GM12878 (cell line): ENCODE data around the gene FAM163A. TPM values are rescaled to one million over a fixed set of nuclear protein-coding genes. Genes with fewer than 3 reads are reported as not detected.

Experiments used
- ATAC-seq: fragments of 200-7000 bp; cut with Tn5 transposase; 3 replicates; pipeline ENCODE4 v1.9.1; 2020; ENCODE audit warnings: mild to moderate bottlenecking, moderate library complexity
- BruUV-seq: library from RNA; stranded (reverse); fragments of 400-500 nt; replicated peaks from 2 replicates; lab custom pipeline; 2021; lab: Mats Ljungman, UMichigan
- CTCF ChIA-PET: fragments of 300-600 bp; sonication (Branson Sonifier 250); formaldehyde crosslinking; extraction: SDS; loops from one replicate; lab custom pipeline; 2021; ENCODE audit warnings: inconsistent platforms; lab: Yijun Ruan, JAX
- POLR2A ChIA-PET: fragments of 350-600 bp; formaldehyde crosslinking; extraction: SDS; loops from one replicate; lab custom pipeline; 2021; ENCODE audit warnings: inconsistent platforms; lab: Charles Lee
- RAD21 ChIA-PET: fragments of 300-600 bp; sonication (Branson Sonifier 250); formaldehyde crosslinking; loops from one replicate; lab custom pipeline; 2023; ENCODE audit warnings: antibody characterized with exemption; ENCODE audit not compliant: unreplicated experiment; lab: Charles Lee
- SMC1A ChIA-PET: fragments of 300-600 bp; sonication (Branson Sonifier 250); formaldehyde crosslinking; loops from one replicate; lab custom pipeline; 2023; ENCODE audit not compliant: unreplicated experiment, uncharacterized antibody; lab: Charles Lee
- DNase-seq: peaks from one replicate; pipeline ENCODE4 v3.0.0-alpha.2; 2011; ENCODE audit warnings: low read depth, low spot score
- FAIRE-seq: peaks from 3 replicates; lab custom pipeline; 2011; peaks lifted over from hg19 to GRCh38; lab: Jason Lieb, UNC
- H2AFZ ChIP-seq: 2 replicates; pipeline ENCODE4 v1.6.0; 2011; ENCODE audit warnings: low read depth, low read length, control low read depth; ENCODE audit not compliant: control insufficient read depth
- H3K27ac ChIP-seq: 2 replicates; pipeline ENCODE4 v1.5.1; 2011; ENCODE audit warnings: control low read depth; ENCODE audit not compliant: control insufficient read depth, insufficient read depth
- H3K27me3 ChIP-seq, 2 experiments: replicated peaks in 1 of 2; 2 replicates each; pipeline versions ENCODE4 v1.6.0 to v1.6.1; 2011; ENCODE audit warnings: low read length in 1 of 2; ENCODE audit not compliant: control insufficient read depth in 2 of 2, insufficient read depth in 2 of 2
- H3K36me3 ChIP-seq, 2 experiments: 2 replicates each; pipeline ENCODE4 v1.5.1; 2011; ENCODE audit warnings: low read length in 1 of 2; ENCODE audit not compliant: control insufficient read depth in 2 of 2, insufficient read depth in 2 of 2
- H3K4me1 ChIP-seq: 2 replicates; pipeline ENCODE4 v1.6.1; 2011; ENCODE audit warnings: mild to moderate bottlenecking, low read length, moderate library complexity, mixed read lengths; ENCODE audit not compliant: control insufficient read depth, insufficient read depth
- H3K4me2 ChIP-seq: 2 replicates; pipeline ENCODE4 v1.6.0; 2011; ENCODE audit warnings: control low read depth; ENCODE audit not compliant: control insufficient read depth, insufficient read depth
- H3K4me3 ChIP-seq: fragments of 200-600 bp; sonication (generic); 2 replicates; pipeline ENCODE4 v1.5.1; 2016
- H3K79me2 ChIP-seq: 2 replicates; pipeline ENCODE4 v1.6.0; 2011; ENCODE audit warnings: low read length; ENCODE audit not compliant: control insufficient read depth, insufficient read depth
- H3K9ac ChIP-seq: 2 replicates; pipeline ENCODE4 v1.8.0; 2011; ENCODE audit warnings: low read length, control low read depth, mixed read lengths; ENCODE audit not compliant: control insufficient read depth, insufficient read depth
- H3K9me3 ChIP-seq: replicated peaks from 3 replicates; pipeline ENCODE4 v1.5.1; 2011; ENCODE audit warnings: mild to moderate bottlenecking, low read length; ENCODE audit not compliant: control insufficient read depth, insufficient read depth
- H4K20me1 ChIP-seq: 2 replicates; pipeline ENCODE4 v1.6.0; 2011; ENCODE audit not compliant: control insufficient read depth, insufficient read depth
- BCL11A ChIP-seq: IDR thresholded peaks from 2 replicates; pipeline ENCODE4 v1.6.1; 2011; ENCODE audit warnings: low read depth, low read length
- E2F8 ChIP-seq: fragments of 450-650 bp; IDR thresholded peaks from 2 replicates; pipeline ENCODE4 v1.6.1; 2018; ENCODE audit warnings: mild to moderate bottlenecking, low read depth, moderate library complexity; ENCODE audit not compliant: partially characterized antibody
- IKZF2 ChIP-seq, 2 experiments: fragments of 450-650 bp; IDR thresholded peaks; 2 replicates each; pipeline ENCODE4 v1.6.1; 2017; ENCODE audit warnings: mild to moderate bottlenecking in 2 of 2, moderate library complexity in 2 of 2
- POLR2A ChIP-seq: IDR thresholded peaks from 2 replicates; pipeline ENCODE4 v1.6.1; 2011; ENCODE audit warnings: low read depth, mild to moderate bottlenecking, low read length
- RBBP5 ChIP-seq: fragments of 200-600 bp; sonication (generic); conservative IDR thresholded peaks from 2 replicates; pipeline ENCODE4 v1.6.1; 2016
- RELA ChIP-seq: fragments of 450-650 bp; IDR thresholded peaks from 2 replicates; pipeline ENCODE4 v1.8.0; 2014; ENCODE audit warnings: borderline replicate concordance; ENCODE audit not compliant: partially characterized antibody
- RELB ChIP-seq: fragments of 450-650 bp; IDR thresholded peaks from 2 replicates; pipeline ENCODE4 v1.6.1; 2017; ENCODE audit warnings: low read depth, mild to moderate bottlenecking, moderate library complexity
- RUNX3 ChIP-seq: IDR thresholded peaks from 2 replicates; pipeline ENCODE4 v1.6.1; 2012; ENCODE audit warnings: low read length, inconsistent platforms
- SIX5 ChIP-seq: IDR thresholded peaks from 2 replicates; pipeline ENCODE4 v1.6.1; 2011; ENCODE audit warnings: mild to moderate bottlenecking, low read depth, low read length, moderate library complexity; ENCODE audit not compliant: severe bottlenecking
- SMAD5 ChIP-seq: IDR thresholded peaks from 2 replicates; pipeline ENCODE4 v1.6.1; 2016; ENCODE audit warnings: antibody characterized with exemption, low read depth
- SPI1 ChIP-seq: IDR thresholded peaks from 2 replicates; pipeline ENCODE4 v1.6.1; 2011; ENCODE audit warnings: low read depth, mild to moderate bottlenecking, low read length, moderate library complexity, borderline replicate concordance; ENCODE audit not compliant: insufficient read depth
- TCF12 ChIP-seq: IDR thresholded peaks from 2 replicates; pipeline ENCODE4 v1.6.1; 2011; ENCODE audit warnings: low read depth, mild to moderate bottlenecking, low read length
- WRNIP1 ChIP-seq: IDR thresholded peaks from 2 replicates; pipeline ENCODE4 v1.6.1; 2011; ENCODE audit warnings: low read depth, low read length, improper control_type of control experiment, borderline replicate concordance
- ZBTB40 ChIP-seq: fragments of 450-650 bp; IDR thresholded peaks from 2 replicates; pipeline ENCODE4 v1.6.1; 2016; ENCODE audit warnings: mild to moderate bottlenecking, moderate library complexity, borderline replicate concordance
- ZNF384 ChIP-seq: IDR thresholded peaks from 2 replicates; pipeline ENCODE4 v1.6.1; 2012; ENCODE audit warnings: low read depth, mild to moderate bottlenecking, low read length, improper control_type of control experiment, borderline replicate concordance
- WGBS: methylation state at CpG from one replicate; pipeline ENCODE4 v1.1.6; 2016; ENCODE audit warnings: low lambda C conversion rate; ENCODE audit not compliant: insufficient replicate concordance, insufficient coverage; ENCODE audit errors: missing lambda C conversion rate; 5-methylcytosine and 5-hydroxymethylcytosine counted together
- in situ Hi-C: fragments of 300-500 bp; cut with MboI; formaldehyde crosslinking; loops from 9 replicates; pipeline ENCODE4 v1.14.3; 2018; ENCODE audit warnings: mixed read lengths
- intact Hi-C: fragments of 100-400 bp; cut with micrococcal nuclease; formaldehyde crosslinking; loops from one replicate; pipeline ENCODE4 v1.14.2; 2022; ENCODE audit not compliant: unreplicated experiment
- polyA plus RNA-seq, 11 experiments: library from polyadenylated mRNA; depleted of rRNA in 4 of 11; unstranded in 6 of 11; stranded (reverse) in 5 of 11; fragments of >200 nt; fragmentation: Nextera tagmentation in 4 of 11; fragmentation: Illumina TruSeq in 1 of 11; extraction: Ambion mirVana in 4 of 11; extraction: Trizol in 1 of 11; gene quantifications; 1 replicate in 1 of 11; 2 replicates in 10 of 11; pipeline versions ENCODE4 v1.2.1 to v1.2.3, GENCODE V29; 2011 to 2016; ENCODE audit warnings: inconsistent platforms in 2 of 11, missing spikeins in 2 of 11, low read depth in 1 of 11
- total RNA-seq, 4 experiments: library from RNA; depleted of rRNA in 3 of 4; stranded (reverse); fragments of >200 nt in 3 of 4; fragmentation: Illumina TruSeq in 1 of 4; extraction: Trizol in 1 of 4; gene quantifications; 2 replicates each; pipeline versions ENCODE4 v1.2.1 to v1.2.3, GENCODE V29; 2013 to 2021

FAM163A gene
- total and polyA plus RNA-seq, 10 of the 15 experiments (the other 5 are each of a cell fraction or from before 2014, with no cell fraction given) = not detected

GRCh38 chr1:179709841-179710329 is 33.2 kb upstream of the FAM163A start:
- no peaks in the 10 kb centered on the region for H3K27me3 ChIP-seq
- intact Hi-C loops (loop anchor here (1.0 kb wide), 1 partner anchor 38 kb away; no protein-coding TSS in a partner anchor), in situ Hi-C loops (loop anchor here (5.0 kb wide), 1 partner anchor 467 kb away; no protein-coding TSS in a partner anchor)
- ATAC-seq (peak; percentile 89), FAIRE-seq (peak; percentile 44), DNase-seq (peak; percentile 30)
- H3K36me3 ChIP-seq = no peaks in the 10 kb centered on the region
- H4K20me1 ChIP-seq = no peaks in the 10 kb centered on the region
- no peaks in the 10 kb centered on the region for H3K4me1 ChIP-seq
- POLR2A ChIA-PET = interaction anchor here (1.1 to 1.5 kb wide), 2 partner anchors 102 to 105 kb away, joined by 3 to 8 read pairs; no protein-coding TSS in a partner anchor
- H3K27ac ChIP-seq = no peak overlapping the region
- peaks cover 2% of the 10 kb centered on the region; the same call in 1 of the 3 replicates for H3K9me3 ChIP-seq
- SMC1A ChIA-PET = interaction anchor here (0.8 to 3.7 kb wide), 12 partner anchors 9 to 156 kb away, joined by 3 to 62 read pairs (median 4); no protein-coding TSS in a partner anchor
- no TSS peak for BruUV-seq
- no peak overlapping the region for H3K9ac ChIP-seq
- CTCF ChIA-PET = interaction anchor here (0.7 to 18.4 kb wide), 10 partner anchors 9 to 469 kb away, joined by 3 to 938 read pairs (median 4); no protein-coding TSS in a partner anchor
- no peak overlapping the region; the same call in 1 of the 2 replicates for H2AFZ ChIP-seq
- H3K4me3 ChIP-seq = no peak overlapping the region
- 0 out of 2 replicates have a peak overlapping the region, but pooled peaks have one; percentile 5 for H3K4me2 ChIP-seq
- 34% methylated on average over 5 of the region's 5 CpGs for WGBS
- RAD21 ChIA-PET = interaction anchor here (1.0 to 12.6 kb wide), 4 partner anchors 19 to 469 kb away, joined by 4 to 474 read pairs (median 5); no protein-coding TSS in a partner anchor
- no peaks in the 10 kb centered on the region for H3K79me2 ChIP-seq
- TF ChIP-seq RELB = peak; percentile 77; the same call in 1 of the 2 replicates
- TF ChIP-seq IKZF2 (IDR thresholded peaks at IDR 0.05) = peak; percentile 33 to 59; a peak in 2 of 4 replicates
- TF ChIP-seq RBBP5 = no peak
- TF ChIP-seq E2F8 = no peak
- no peak for TF ChIP-seq SPI1
- peak; percentile 73 for TF ChIP-seq RELA
- no peak for TF ChIP-seq SIX5
- no peak for TF ChIP-seq SMAD5
- TF ChIP-seq POLR2A = no peak
- peak; percentile 72 for TF ChIP-seq RUNX3
- peak; percentile 56; the same call in 1 of the 2 replicates for TF ChIP-seq ZNF384
- peak; percentile 69 for TF ChIP-seq ZBTB40
- TF ChIP-seq WRNIP1 = no peak
- TF ChIP-seq BCL11A = peak; percentile 40; the same call in 1 of the 2 replicates
- peak; percentile 66; the same call in 1 of the 2 replicates for TF ChIP-seq TCF12
